Common myeloid progenitor, CD34-positive (primary cell): ENCODE data around the gene LIMCH1. TPM values are rescaled to one million over a fixed set of nuclear protein-coding genes. Genes with fewer than 3 reads are reported as not detected.
"Not testable (repeated sequence)": the region's sequence is repeated elsewhere in the genome, so short reads cannot be mapped to it uniquely, and the experiment has no call there.

Experiments
- CTCF ChIA-PET: fragments of 350-600 bp; sonication (Branson Sonifier 250); formaldehyde crosslinking; loops from one replicate; lab custom pipeline; 2021; ENCODE audit warnings: antibody characterized with exemption; lab: Charles Lee
- POLR2A ChIA-PET: fragments of 350-600 bp; sonication (Branson Sonifier 250); formaldehyde crosslinking; loops from one replicate; lab custom pipeline; 2021; ENCODE audit warnings: antibody characterized with exemption; lab: Charles Lee
- DNase-seq, 3 donors: peaks; one replicate each; pipeline versions ENCODE4 v3.0.0 to v3.0.0-alpha.2; 2013
- H3K27ac ChIP-seq, 2 experiments: 1 replicate in 1 of 2; 2 replicates in 1 of 2; pipeline ENCODE4 v1.7.0; 2013; ENCODE audit warnings: inconsistent platforms in 2 of 2, low read length in 2 of 2, mild to moderate bottlenecking in 2 of 2, low read depth in 1 of 2, moderate library complexity in 1 of 2; ENCODE audit not compliant: severe bottlenecking in 2 of 2, insufficient read depth in 1 of 2, poor library complexity in 1 of 2
- H3K27me3 ChIP-seq, 5 experiments: replicated peaks in 2 of 5; 1 replicate in 3 of 5; 2 replicates in 2 of 5; pipeline versions ENCODE4 v1.6.1 to v1.7.0; 2013; ENCODE audit warnings: low read length in 4 of 5, mild to moderate bottlenecking in 2 of 5, moderate library complexity in 2 of 5, inconsistent platforms in 1 of 5; ENCODE audit not compliant: insufficient read depth in 5 of 5, control insufficient read depth in 4 of 5
- H3K36me3 ChIP-seq, 4 experiments: 1 replicate in 2 of 4; 2 replicates in 2 of 4; pipeline versions ENCODE4 v1.6.1 to v1.7.0; 2013; ENCODE audit warnings: low read length in 3 of 4, control low read depth in 1 of 4, mild to moderate bottlenecking in 1 of 4; ENCODE audit not compliant: control insufficient read depth in 4 of 4, insufficient read depth in 4 of 4
- H3K4me1 ChIP-seq, 4 experiments: 1 replicate in 3 of 4; 2 replicates in 1 of 4; pipeline versions ENCODE4 v1.6.1 to v1.7.1; 2013; ENCODE audit warnings: low read length in 3 of 4, mild to moderate bottlenecking in 3 of 4, control low read depth in 1 of 4, inconsistent platforms in 1 of 4, moderate library complexity in 1 of 4; ENCODE audit not compliant: control insufficient read depth in 4 of 4, insufficient read depth in 4 of 4; ENCODE audit errors: control extremely low read depth in 1 of 4
- H3K4me3 ChIP-seq, 7 experiments: 1 replicate in 4 of 7; 2 replicates in 3 of 7; pipeline versions ENCODE4 v1.5.1 to v1.7.0; 2013; ENCODE audit warnings: mild to moderate bottlenecking in 7 of 7, low read length in 6 of 7, moderate library complexity in 6 of 7, inconsistent platforms in 2 of 7, low read depth in 2 of 7, control low read depth in 1 of 7; ENCODE audit not compliant: insufficient read depth in 4 of 7, control insufficient read depth in 1 of 7; ENCODE audit errors: extremely low read depth in 1 of 7
- H3K9me3 ChIP-seq, 5 experiments: 1 replicate in 4 of 5; 2 replicates in 1 of 5; pipeline versions ENCODE4 v1.6.1 to v1.7.1; 2013; ENCODE audit warnings: low read length in 4 of 5, mild to moderate bottlenecking in 2 of 5, inconsistent platforms in 1 of 5, low read depth in 1 of 5, moderate library complexity in 1 of 5; ENCODE audit not compliant: control insufficient read depth in 4 of 5, insufficient read depth in 2 of 5; ENCODE audit errors: control extremely low read depth in 1 of 5
- WGBS: methylation state at CpG from one replicate; pipeline ENCODE4 v1.1.5; 2013; ENCODE audit not compliant: insufficient coverage; 5-methylcytosine and 5-hydroxymethylcytosine counted together
- polyA plus RNA-seq: library from polyadenylated mRNA; unstranded; fragments of 120-200 nt; gene quantifications from one replicate; pipeline ENCODE4 v1.2.1, GENCODE V29; 2013

LIMCH1 gene
- 18.6 TPM for polyA plus RNA-seq

- Histone ChIP-seq H3K4me3 (peak within 1 kb of the TSS in 3 of 7 experiments; percentile 27 to 64 (median 30)), H3K36me3 (no peaks in the 10 kb centered on the region), H3K27ac (no peak within 1 kb of the TSS), H3K4me1 (peaks cover 0 to 23% (median 2%) of the 10 kb centered on the region in 4 experiments), H3K27me3 (no peaks in the 10 kb centered on the region), H3K9me3 (no peaks in the 10 kb centered on the region)
- WGBS, result 8% methylated on average over 2 of the region's 9 CpGs
- DNase-seq, result peak; percentile 65 to 80 (median 74)
- POLR2A ChIA-PET, result interaction anchor here (0.6 kb wide), 1 partner anchor 169 kb away, joined by 3 read pairs; no protein-coding TSS in a partner anchor
- CTCF ChIA-PET, result interaction anchor here (1.0 to 1.6 kb wide), 2 partner anchors 72 to 152 kb away, joined by 3 to 4 read pairs; no protein-coding TSS in a partner anchor
Measured at GRCh38 chr4:41538017-41538733, at the start of gene LIMCH1. Gene LIMCH1, plus strand, starts transcription at chr4:41538157. Its CDS starts 67,839 bp downstream, at chr4:41605996.

GRCh38 chr4:41491081-41491576 is 46.8 kb upstream of the LIMCH1 start:
- DNase-seq, H3K27me3 ChIP-seq, CTCF ChIA-PET, H3K9me3 ChIP-seq, POLR2A ChIA-PET, H3K36me3 ChIP-seq, H3K4me1 ChIP-seq, H3K27ac ChIP-seq, H3K4me3 ChIP-seq: not testable (repeated sequence)
- WGBS, result 97% methylated on average over 20 of the region's 28 CpGs

GRCh38 chr4:41496977-41497376 is 41.0 kb upstream of the LIMCH1 start:
- peaks cover 0 to 2% (median 0%) of the 10 kb centered on the region in 4 experiments for H3K36me3 ChIP-seq
- no peaks in the 10 kb centered on the region for H3K27me3 ChIP-seq
- no peaks in the 10 kb centered on the region for H3K4me1 ChIP-seq
- POLR2A ChIA-PET, result no interaction called here
- no peak overlapping the region for H3K27ac ChIP-seq
- no peak for DNase-seq
- no peak overlapping the region for H3K4me3 ChIP-seq
- H3K9me3 ChIP-seq, result no peaks in the 10 kb centered on the region
- CTCF ChIA-PET, result no interaction called here

- no peak overlapping the region for H3K27ac ChIP-seq
- ChIA-PET POLR2A (no interaction called here), CTCF (no interaction called here)
- H3K4me1 ChIP-seq, result no peaks in the 10 kb centered on the region
- no peaks in the 10 kb centered on the region for H3K27me3 ChIP-seq
- no peak for DNase-seq
- no peak overlapping the region for H3K4me3 ChIP-seq
- no peaks in the 10 kb centered on the region for H3K9me3 ChIP-seq
- 86% methylated on average over 1 of the region's 4 CpGs for WGBS
- H3K36me3 ChIP-seq, result peaks cover 0 to 3% (median 0%) of the 10 kb centered on the region in 4 experiments
Measured at GRCh38 chr4:41498177-41498576, 39.8 kb upstream of the LIMCH1 start.

GRCh38 chr4:41504167-41504818 is 33.7 kb upstream of the LIMCH1 start:
- Histone ChIP-seq H3K9me3 (no peaks in the 10 kb centered on the region), H3K27ac (no peak overlapping the region), H3K27me3 (no peaks in the 10 kb centered on the region), H3K4me3 (no peak overlapping the region), H3K36me3 (peaks cover 0 to 9% (median 0%) of the 10 kb centered on the region in 4 experiments), H3K4me1 (no peaks in the 10 kb centered on the region)
- CTCF ChIA-PET, result interaction anchor here (1.3 kb wide), 1 partner anchor 223 kb away, joined by 4 read pairs; no protein-coding TSS in a partner anchor
- POLR2A ChIA-PET, result no interaction called here
- DNase-seq, result no peak
- 100% methylated on average over 1 of the region's 2 CpGs for WGBS

- ChIA-PET POLR2A (no interaction called here), CTCF (interaction anchor here (0.7 kb wide), 1 partner anchor 223 kb away, joined by 3 read pairs; no protein-coding TSS in a partner anchor)
- Histone ChIP-seq H3K4me1 (no peaks in the 10 kb centered on the region), H3K9me3 (no peaks in the 10 kb centered on the region), H3K27ac (no peak overlapping the region), H3K36me3 (peaks cover 0 to 9% (median 0%) of the 10 kb centered on the region in 4 experiments), H3K27me3 (no peaks in the 10 kb centered on the region), H3K4me3 (no peak overlapping the region)
- WGBS, result 100% methylated on average over 2 of the region's 2 CpGs
- no peak for DNase-seq
Measured at GRCh38 chr4:41505161-41505661, 32.7 kb upstream of the LIMCH1 start.
